Sigmoid colon (tissue), 3 donors: ENCODE measurements around the gene SPPL3.

Experiments used
- CTCF ChIP-seq, 4 experiments: fragments of 450-650 bp in 3 of 4; fragments of 200-600 bp in 1 of 4; IDR thresholded peaks; one replicate each; pipeline ENCODE4 v1.5.1; 2016 to 2019; ENCODE audit warnings: antibody characterized with exemption in 4 of 4, mild to moderate bottlenecking in 3 of 4, moderate library complexity in 2 of 4
- POLR2A ChIP-seq, 2 donors: fragments of 450-650 bp; IDR thresholded peaks; one replicate each; pipeline ENCODE4 v1.6.1; 2016; ENCODE audit warnings: antibody characterized with exemption in 2 of 2, mild to moderate bottlenecking in 2 of 2, moderate library complexity in 2 of 2

- no peak for TF ChIP-seq CTCF (IDR thresholded peaks at IDR 0.05)
- no peak for TF ChIP-seq POLR2A (IDR thresholded peaks at IDR 0.05)
Measured at GRCh38 chr12:120718055-120718454, 186.1 kb downstream of the SPPL3 start.
